Lower leg skin (tissue), 4 donors: Measurements from ENCODE around the gene FEN1. TPM values are rescaled to one million over a fixed set of nuclear protein-coding genes. Genes with fewer than 3 reads are reported as not detected.

Source experiments
- DNase-seq, 2 donors: peaks; one replicate each; pipeline ENCODE4 v3.0.0-alpha.2; 2019; ENCODE audit warnings: low spot score in 2 of 2
- H3K4me3 ChIP-seq: fragments of 200-600 bp; sonication (generic); 2 replicates; pipeline ENCODE4 v1.5.1; 2017; ENCODE audit warnings: mild to moderate bottlenecking, low read depth; ENCODE audit not compliant: poor library complexity, severe bottlenecking
- POLR2A ChIP-seq, 2 donors: fragments of 450-650 bp; IDR thresholded peaks; one replicate each; pipeline ENCODE4 v1.6.1; 2016 to 2017; ENCODE audit warnings: antibody characterized with exemption in 2 of 2, mild to moderate bottlenecking in 1 of 2, moderate library complexity in 1 of 2
- WGBS, 2 donors: methylation state at CpG; one replicate each; pipeline ENCODE4 v1.1.5; 2018; 5-methylcytosine and 5-hydroxymethylcytosine counted together
- intact Hi-C: fragments of 100-400 bp; cut with DNase I; formaldehyde crosslinking; loops from one replicate; pipeline ENCODE4 v1.15.0; 2023; ENCODE audit warnings: low total_unique reads
- total RNA-seq, 4 donors: library from RNA; depleted of rRNA; stranded (reverse); fragments of >200 nt; gene quantifications; one replicate each; pipeline ENCODE4 v1.1.0, GENCODE V29; 2016
- TF ChIP-seq, protein P1 (sequence below), 3 donors: fragments of 450-650 bp; IDR thresholded peaks; one replicate each; pipeline ENCODE4 v1.5.1; 2016; ENCODE audit warnings: antibody characterized with exemption in 3 of 3, mild to moderate bottlenecking in 3 of 3, moderate library complexity in 2 of 3

Gene FEN1
- total RNA-seq, 4 donors from 2014 or later = 7.9 to 9.1 (median 8.8) TPM

DNA sequence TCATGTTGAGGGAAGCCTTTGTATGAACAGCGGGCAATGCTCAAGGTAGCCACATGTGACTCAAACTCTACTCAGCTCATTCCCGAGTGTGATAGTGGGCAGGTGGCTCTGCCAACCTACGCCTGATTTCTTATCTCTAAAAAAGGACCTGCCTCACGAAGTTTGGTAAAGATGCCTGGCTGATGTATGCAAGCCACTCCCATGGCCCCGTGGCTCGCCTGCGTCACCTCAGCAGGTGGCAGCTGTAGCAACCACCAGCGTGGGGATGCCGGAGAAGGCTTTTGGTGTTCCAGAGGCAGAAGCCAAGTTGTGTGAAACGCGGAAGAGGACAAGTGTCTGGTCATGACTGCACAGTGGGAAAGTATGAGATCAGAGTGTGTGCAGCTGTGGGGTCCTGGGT, 40.8 kb downstream of the FEN1 start:
- intact Hi-C loops = no loop called here
- H3K4me3 ChIP-seq = no peak overlapping the region
- no peak for DNase-seq
- WGBS, 2 donors = 78 to 85% methylated on average over 11 of the region's 11 CpGs
- TF ChIP-seq, protein P1, sequence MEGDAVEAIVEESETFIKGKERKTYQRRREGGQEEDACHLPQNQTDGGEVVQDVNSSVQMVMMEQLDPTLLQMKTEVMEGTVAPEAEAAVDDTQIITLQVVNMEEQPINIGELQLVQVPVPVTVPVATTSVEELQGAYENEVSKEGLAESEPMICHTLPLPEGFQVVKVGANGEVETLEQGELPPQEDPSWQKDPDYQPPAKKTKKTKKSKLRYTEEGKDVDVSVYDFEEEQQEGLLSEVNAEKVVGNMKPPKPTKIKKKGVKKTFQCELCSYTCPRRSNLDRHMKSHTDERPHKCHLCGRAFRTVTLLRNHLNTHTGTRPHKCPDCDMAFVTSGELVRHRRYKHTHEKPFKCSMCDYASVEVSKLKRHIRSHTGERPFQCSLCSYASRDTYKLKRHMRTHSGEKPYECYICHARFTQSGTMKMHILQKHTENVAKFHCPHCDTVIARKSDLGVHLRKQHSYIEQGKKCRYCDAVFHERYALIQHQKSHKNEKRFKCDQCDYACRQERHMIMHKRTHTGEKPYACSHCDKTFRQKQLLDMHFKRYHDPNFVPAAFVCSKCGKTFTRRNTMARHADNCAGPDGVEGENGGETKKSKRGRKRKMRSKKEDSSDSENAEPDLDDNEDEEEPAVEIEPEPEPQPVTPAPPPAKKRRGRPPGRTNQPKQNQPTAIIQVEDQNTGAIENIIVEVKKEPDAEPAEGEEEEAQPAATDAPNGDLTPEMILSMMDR (IDR thresholded peaks at IDR 0.05) = no peak
- TF ChIP-seq POLR2A (IDR thresholded peaks at IDR 0.05) = no peak

DNA sequence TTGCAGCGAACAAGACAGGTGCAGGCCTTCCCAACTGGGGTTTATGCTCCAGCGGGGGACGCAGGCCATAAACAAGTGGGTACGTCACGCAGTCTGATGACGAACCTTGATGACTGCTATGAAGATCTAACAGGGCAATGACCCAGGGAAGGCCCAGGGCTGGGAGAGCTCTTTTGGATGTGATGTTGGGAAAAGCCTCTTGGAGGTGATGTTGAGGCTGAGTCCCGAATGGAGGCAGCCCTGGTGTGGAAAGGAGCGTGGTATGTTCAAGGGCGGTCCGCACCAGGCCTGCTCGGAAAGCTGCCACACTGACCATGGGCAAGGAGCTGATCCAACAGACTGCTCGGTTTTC, 41.2 kb downstream of the FEN1 start:
- DNase-seq = no peak
- intact Hi-C loops = no loop called here
- no peak overlapping the region for H3K4me3 ChIP-seq
- TF ChIP-seq, protein P1 (IDR thresholded peaks at IDR 0.05) = no peak
- no peak for TF ChIP-seq POLR2A (IDR thresholded peaks at IDR 0.05)
- WGBS, 2 donors = 91 to 93% methylated on average over 12 of the region's 12 CpGs

DNA sequence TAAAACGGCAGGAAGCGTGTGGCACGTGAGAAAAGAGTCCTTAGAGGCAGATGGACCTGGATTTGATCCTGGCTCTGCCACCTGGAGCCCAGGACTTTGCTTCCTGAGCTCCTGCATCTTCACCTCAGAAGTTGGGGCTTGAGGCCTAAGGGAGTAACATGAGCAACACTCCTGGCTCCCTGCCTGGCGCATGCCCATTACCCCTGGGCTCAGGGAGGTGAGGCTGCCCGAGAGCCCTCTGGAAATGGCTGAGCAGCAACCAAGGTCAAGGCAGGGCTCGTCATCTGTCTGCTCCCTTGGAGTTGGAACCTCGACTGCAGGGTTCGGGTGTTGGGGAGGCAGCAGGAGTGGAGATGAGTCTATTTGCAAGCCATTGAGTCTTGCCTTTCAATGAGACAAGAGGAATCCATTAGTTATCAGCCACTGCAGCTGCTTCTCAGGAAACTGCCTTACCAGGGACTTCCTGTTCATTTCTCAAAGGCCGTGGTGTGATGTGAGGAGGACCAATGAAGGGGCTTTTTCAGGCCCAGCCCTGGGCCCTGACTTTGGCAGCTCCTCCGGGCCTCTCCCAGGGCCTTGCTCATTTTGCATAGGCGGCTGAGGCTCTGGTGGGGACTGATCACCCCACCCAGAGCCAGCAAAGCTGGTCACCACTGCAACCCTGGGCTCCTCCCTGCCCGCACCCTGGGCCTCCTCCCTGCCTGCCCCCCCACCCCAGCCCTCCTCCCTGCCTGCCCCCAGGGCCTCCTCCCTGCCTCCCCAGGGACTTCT, 41.8 kb downstream of the FEN1 start:
- no peak overlapping the region for H3K4me3 ChIP-seq
- WGBS, 2 donors = 50 to 57% methylated on average over 11 to 12 of the region's 12 CpGs
- DNase-seq = peak in 1 of 2 donors; percentile 23
- intact Hi-C loops = no loop called here
- no peak for TF ChIP-seq POLR2A (IDR thresholded peaks at IDR 0.05)
- TF ChIP-seq, protein P1 (IDR thresholded peaks at IDR 0.05) = no peak

DNA sequence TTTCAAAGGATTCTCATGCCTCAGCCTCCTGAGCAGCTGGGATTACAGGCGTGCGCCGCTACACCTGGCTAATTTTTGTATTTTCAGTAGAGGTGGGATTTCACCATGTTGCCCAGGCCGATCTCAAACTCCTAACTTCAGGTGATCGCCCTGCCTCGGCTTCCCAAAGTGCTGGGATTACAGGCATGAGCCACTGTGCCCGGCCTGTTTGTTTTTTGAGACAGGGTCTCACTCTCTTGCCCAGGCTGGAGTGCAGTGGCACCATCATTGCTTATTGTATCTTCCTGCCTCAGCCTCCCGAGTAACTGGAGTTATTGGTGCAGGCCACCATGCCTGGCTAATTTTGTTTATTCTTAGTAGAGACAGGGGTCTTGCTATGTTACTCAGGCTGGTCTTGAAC, 43.5 kb downstream of the FEN1 start:
- H3K4me3 ChIP-seq = no peak overlapping the region
- intact Hi-C loops = no loop called here
- WGBS, 2 donors = 95 to 99% methylated on average over 8 of the region's 8 CpGs
- DNase-seq = no peak
- no peak for TF ChIP-seq POLR2A (IDR thresholded peaks at IDR 0.05)
- TF ChIP-seq, protein P1 (IDR thresholded peaks at IDR 0.05) = no peak

DNA sequence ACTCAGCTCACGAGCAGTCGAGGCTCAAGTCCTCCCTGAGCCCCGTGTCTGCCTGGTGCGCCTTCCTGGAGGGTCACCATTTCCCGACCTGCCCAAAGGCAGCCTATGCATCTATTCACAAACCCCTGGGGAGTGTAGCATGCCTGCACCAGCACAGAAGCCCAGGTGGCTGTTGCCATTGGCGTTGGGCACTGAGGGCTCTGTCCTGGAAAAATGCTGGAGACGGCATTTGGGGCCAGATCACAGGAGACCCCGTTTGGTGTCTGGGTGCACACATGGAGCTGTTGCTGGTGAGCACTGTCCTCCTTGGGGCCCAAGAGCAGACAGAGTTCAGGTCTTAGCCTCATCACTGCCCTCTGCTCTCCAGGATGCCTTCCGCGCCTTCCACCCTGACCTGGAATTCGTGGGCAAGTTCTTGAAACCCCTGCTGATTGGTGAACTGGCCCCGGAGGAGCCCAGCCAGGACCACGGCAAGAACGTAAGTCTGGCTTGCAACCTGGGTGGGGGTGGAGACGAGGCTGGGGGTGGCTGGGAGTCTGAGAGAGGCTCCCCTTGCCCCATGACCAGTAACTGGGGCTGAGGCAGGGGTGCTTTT, 44.8 kb downstream of the FEN1 start:
- no peak overlapping the region for H3K4me3 ChIP-seq
- DNase-seq = no peak
- TF ChIP-seq, protein P1 (IDR thresholded peaks at IDR 0.05) = no peak
- TF ChIP-seq POLR2A (IDR thresholded peaks at IDR 0.05) = no peak
- intact Hi-C loops = no loop called here
- 85 to 89% methylated on average over 14 to 15 of the region's 15 CpGs for WGBS, 2 donors
